Neural progenitor cell (in vitro differentiated cells): ENCODE measurements around the gene FUT3.

Experiments
- EZH2 ChIP-seq: fragments of 200-600 bp; sonication (generic); IDR thresholded peaks from 2 replicates; pipeline ENCODE4 v1.6.1; 2017; ENCODE audit warnings: antibody characterized with exemption, mild to moderate bottlenecking, moderate library complexity
- EZH2phosphoT487 ChIP-seq: fragments of 200-600 bp; sonication (generic); IDR thresholded peaks from 2 replicates; pipeline ENCODE4 v1.6.1; 2017; ENCODE audit warnings: antibody characterized with exemption
- TF ChIP-seq, protein P1 (sequence below): fragments of 200-600 bp; sonication (generic); IDR thresholded peaks from 2 replicates; pipeline ENCODE4 v1.5.1; 2017; ENCODE audit warnings: antibody characterized with exemption, mild to moderate bottlenecking

DNA sequence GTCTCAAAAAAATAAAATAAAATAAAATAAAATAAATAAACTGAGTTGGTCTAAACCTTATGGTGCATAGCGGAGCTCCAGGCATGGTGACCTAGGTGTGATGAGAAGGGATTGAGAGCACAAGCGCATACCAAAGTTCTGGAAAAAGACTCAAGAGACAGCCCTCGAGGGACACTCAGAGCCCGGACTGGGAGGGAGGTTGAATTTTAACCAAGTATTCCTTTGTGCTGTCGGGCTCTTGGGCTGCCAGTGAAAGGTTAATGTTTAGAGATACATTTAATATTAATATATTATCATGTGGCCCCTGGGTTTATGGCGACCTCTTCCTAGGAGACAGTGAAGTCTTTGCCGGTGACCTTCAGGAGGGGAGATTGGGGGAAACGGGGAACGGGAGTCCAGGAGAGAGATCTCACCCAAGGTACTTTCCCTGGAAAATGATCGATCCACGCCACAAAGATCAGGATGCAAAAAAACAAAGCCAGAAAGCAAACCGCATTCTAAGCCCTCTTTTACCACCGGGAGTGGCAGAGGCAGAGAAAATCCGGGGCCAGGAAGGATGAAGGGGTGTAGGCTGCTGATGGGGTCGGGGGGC lies 13.4 kb downstream of the FUT3 start:
- TF ChIP-seq, protein P1, sequence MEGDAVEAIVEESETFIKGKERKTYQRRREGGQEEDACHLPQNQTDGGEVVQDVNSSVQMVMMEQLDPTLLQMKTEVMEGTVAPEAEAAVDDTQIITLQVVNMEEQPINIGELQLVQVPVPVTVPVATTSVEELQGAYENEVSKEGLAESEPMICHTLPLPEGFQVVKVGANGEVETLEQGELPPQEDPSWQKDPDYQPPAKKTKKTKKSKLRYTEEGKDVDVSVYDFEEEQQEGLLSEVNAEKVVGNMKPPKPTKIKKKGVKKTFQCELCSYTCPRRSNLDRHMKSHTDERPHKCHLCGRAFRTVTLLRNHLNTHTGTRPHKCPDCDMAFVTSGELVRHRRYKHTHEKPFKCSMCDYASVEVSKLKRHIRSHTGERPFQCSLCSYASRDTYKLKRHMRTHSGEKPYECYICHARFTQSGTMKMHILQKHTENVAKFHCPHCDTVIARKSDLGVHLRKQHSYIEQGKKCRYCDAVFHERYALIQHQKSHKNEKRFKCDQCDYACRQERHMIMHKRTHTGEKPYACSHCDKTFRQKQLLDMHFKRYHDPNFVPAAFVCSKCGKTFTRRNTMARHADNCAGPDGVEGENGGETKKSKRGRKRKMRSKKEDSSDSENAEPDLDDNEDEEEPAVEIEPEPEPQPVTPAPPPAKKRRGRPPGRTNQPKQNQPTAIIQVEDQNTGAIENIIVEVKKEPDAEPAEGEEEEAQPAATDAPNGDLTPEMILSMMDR = no peak
- TF ChIP-seq EZH2 (no peak), EZH2phosphoT487 (no peak)
